ENCODE results near the gene KLK15.

DNA sequence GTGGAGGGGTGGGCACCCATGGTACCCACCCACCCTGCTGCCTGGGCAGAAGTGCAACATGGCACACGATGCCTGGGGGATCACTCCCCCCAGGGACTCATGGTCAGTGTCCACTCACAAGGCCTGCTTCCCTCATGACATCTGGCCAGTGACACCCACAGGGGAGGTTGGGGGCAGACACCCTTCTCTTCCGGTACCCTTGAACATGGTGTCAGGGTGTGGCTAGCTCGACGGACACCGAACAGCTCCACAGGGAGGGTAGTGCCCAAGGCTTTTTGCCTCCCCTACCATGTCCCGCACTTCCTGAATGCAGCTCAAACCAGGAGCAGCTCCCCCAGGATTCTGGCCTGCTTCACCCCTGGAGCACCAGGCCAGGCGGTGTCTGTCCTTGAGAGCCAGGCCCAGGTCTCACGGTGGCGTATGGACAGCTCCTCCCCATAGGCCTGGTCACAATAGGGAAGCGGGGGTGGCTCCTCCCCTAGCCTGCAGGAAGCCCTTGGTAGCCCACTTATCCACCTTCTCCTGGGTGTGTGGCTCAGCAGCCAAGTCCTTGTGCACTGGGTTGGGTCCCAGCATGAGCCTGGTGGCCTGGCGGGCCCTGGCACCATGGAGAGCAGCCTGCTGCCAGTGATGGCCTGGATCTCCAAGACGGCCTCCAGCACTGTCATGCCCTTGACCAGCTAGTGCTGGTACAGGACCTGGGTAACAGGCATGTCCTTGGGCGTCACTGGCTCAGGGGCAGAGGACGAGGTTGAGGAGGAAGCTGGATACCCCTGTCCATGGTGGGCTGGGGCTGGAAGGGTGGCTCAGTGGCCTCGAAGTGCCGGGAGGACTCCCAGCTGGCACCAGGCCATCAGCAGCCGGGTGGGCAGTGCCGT lies 35.4 kb downstream of the KLK15 start:
- TF ChIP-seq, protein P1, sequence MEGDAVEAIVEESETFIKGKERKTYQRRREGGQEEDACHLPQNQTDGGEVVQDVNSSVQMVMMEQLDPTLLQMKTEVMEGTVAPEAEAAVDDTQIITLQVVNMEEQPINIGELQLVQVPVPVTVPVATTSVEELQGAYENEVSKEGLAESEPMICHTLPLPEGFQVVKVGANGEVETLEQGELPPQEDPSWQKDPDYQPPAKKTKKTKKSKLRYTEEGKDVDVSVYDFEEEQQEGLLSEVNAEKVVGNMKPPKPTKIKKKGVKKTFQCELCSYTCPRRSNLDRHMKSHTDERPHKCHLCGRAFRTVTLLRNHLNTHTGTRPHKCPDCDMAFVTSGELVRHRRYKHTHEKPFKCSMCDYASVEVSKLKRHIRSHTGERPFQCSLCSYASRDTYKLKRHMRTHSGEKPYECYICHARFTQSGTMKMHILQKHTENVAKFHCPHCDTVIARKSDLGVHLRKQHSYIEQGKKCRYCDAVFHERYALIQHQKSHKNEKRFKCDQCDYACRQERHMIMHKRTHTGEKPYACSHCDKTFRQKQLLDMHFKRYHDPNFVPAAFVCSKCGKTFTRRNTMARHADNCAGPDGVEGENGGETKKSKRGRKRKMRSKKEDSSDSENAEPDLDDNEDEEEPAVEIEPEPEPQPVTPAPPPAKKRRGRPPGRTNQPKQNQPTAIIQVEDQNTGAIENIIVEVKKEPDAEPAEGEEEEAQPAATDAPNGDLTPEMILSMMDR (conservative IDR thresholded peaks at IDR 0.05 in 1 of 2, IDR thresholded peaks at IDR 0.05 in 1 of 2; ENCODE audit: extremely low read depth in 1 of 2, insufficient read depth in 1 of 2, low read depth in 1 of 2, low read length in 2 of 2): no peak
- no peak for TF ChIP-seq EZH2 (IDR thresholded peaks at IDR 0.05; ENCODE audit: borderline replicate concordance, low read length)

Measured in mammary epithelial cell (primary cell).